ENCODE measurements around the gene NKD2. TPM values are rescaled to one million over a fixed set of nuclear protein-coding genes. Genes with fewer than 3 reads are reported as not detected.

The NKD2 gene
- total RNA-seq, 3 donors from 2014 or later (not counting 1 experiment from before 2014, with no cell fraction given): not detected

DNA sequence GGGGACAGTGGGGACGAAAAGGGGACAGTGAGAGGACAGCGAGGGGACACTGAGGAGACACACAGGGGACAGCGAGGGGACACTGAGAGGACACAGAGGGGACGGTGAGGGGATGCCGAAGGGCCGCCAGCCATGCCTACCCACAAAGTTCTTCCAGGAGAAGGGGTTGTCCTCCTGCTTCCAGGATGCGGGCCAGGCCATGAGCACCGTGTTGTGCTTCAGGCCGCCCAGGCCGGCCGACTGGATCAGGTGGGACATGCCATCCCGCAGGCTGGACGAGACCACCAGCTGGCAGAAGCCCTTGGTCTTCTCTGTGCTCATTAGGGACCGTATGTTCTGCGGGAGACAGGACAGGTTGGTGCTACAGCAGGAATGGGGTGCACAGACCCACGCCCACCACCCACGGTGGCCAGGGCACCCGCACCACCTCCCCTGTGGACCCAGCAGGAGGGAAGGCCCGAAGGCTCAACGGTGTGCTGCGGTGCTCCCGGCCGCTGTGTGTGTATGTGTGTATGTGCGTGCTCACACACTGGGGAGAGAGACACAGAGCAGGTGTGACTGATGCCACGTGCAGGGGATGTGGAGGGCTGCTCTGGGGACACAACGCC is 56.6 kb downstream of the NKD2 start:
- no peak overlapping the region for H3K4me3 Mint-ChIP-seq
- H3K27ac Mint-ChIP-seq: no peak overlapping the region
- Histone ChIP-seq H3K27me3 (ENCODE audit: control insufficient read depth, insufficient read depth, low read length) (no peaks in the 10 kb centered on the region), H3K27ac (ENCODE audit: low read length) (no peak overlapping the region), H3K36me3 (ENCODE audit: control insufficient read depth, insufficient read depth, low read length) (no peaks in the 10 kb centered on the region), H3K4me1 (ENCODE audit: control insufficient read depth, insufficient read depth, low read length) (no peaks in the 10 kb centered on the region), H3K9me3 (ENCODE audit: control insufficient read depth, insufficient read depth, low read length) (no peaks in the 10 kb centered on the region), H3K4me3 (ENCODE audit: low read length) (no peak overlapping the region)
- WGBS (ENCODE audit: insufficient coverage): 94% methylated on average over 26 of the region's 26 CpGs
- ATAC-seq: no peak
- no peaks in the 10 kb centered on the region for H3K9me3 Mint-ChIP-seq
- no peak for DNase-seq
- H3K36me3 Mint-ChIP-seq: no peaks in the 10 kb centered on the region
- no peaks in the 10 kb centered on the region for H3K4me1 Mint-ChIP-seq
- H3K27me3 Mint-ChIP-seq (ENCODE audit: low read depth in 2 of 2): no peaks in the 10 kb centered on the region
- intact Hi-C loops (cut with micrococcal nuclease): no loop called here
- TF ChIP-seq, protein P1, sequence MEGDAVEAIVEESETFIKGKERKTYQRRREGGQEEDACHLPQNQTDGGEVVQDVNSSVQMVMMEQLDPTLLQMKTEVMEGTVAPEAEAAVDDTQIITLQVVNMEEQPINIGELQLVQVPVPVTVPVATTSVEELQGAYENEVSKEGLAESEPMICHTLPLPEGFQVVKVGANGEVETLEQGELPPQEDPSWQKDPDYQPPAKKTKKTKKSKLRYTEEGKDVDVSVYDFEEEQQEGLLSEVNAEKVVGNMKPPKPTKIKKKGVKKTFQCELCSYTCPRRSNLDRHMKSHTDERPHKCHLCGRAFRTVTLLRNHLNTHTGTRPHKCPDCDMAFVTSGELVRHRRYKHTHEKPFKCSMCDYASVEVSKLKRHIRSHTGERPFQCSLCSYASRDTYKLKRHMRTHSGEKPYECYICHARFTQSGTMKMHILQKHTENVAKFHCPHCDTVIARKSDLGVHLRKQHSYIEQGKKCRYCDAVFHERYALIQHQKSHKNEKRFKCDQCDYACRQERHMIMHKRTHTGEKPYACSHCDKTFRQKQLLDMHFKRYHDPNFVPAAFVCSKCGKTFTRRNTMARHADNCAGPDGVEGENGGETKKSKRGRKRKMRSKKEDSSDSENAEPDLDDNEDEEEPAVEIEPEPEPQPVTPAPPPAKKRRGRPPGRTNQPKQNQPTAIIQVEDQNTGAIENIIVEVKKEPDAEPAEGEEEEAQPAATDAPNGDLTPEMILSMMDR (IDR thresholded peaks at IDR 0.05): no peak

DNA sequence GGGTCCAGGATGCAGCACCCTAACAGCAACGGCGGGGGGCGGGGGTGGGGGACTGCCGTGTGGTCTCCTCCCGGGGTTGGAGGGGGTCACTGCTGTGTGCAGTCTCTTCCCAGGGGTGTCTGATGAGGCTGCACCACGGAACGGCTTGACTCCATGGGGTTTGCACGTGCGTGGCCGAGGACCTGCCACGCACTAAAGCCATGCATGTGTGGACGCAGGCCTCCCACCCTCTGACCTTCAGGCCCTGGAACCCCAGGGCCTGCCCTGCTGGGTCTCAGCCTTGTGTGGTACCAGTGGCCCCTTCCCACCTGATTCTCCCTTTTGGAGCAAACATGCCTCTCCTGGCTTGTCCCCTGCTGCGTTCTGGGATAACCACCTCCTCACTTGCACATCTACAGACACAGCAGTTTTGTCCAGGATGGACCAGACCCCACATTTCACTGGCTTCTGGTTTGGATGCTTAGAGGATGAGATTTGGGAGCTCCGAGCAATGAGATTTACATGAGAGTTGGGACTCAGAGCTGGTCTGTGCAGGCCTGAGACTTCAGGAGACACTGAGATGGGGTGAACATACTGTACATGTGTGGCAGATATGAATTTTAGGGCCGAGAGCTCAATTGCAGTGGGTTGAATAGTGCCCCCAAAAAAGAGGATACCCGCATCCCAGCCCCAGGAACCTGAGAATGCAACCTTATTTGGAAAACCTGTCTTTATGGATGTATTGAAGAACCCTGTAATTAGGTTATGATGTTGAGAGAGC is 57.5 kb downstream of the NKD2 start:
- DNase-seq: no peak
- ATAC-seq: no peak
- Mint-ChIP-seq H3K9me3 (no peaks in the 10 kb centered on the region), H3K36me3 (no peaks in the 10 kb centered on the region), H3K4me1 (no peaks in the 10 kb centered on the region), H3K4me3 (no peak overlapping the region), H3K27me3 (ENCODE audit: low read depth in 2 of 2) (no peaks in the 10 kb centered on the region), H3K27ac (peak overlapping the region in 1 of 2 donors; percentile 33)
- intact Hi-C loops (cut with micrococcal nuclease): no loop called here
- 96% methylated on average over 16 of the region's 16 CpGs for WGBS (ENCODE audit: insufficient coverage)
- TF ChIP-seq, protein P1 (IDR thresholded peaks at IDR 0.05): no peak
- Histone ChIP-seq H3K27me3 (ENCODE audit: control insufficient read depth, insufficient read depth, low read length) (no peaks in the 10 kb centered on the region), H3K9me3 (ENCODE audit: control insufficient read depth, insufficient read depth, low read length) (no peaks in the 10 kb centered on the region), H3K4me3 (ENCODE audit: low read length) (no peak overlapping the region), H3K36me3 (ENCODE audit: control insufficient read depth, insufficient read depth, low read length) (no peaks in the 10 kb centered on the region), H3K4me1 (ENCODE audit: control insufficient read depth, insufficient read depth, low read length) (no peaks in the 10 kb centered on the region), H3K27ac (ENCODE audit: low read length) (no peak overlapping the region)

DNA sequence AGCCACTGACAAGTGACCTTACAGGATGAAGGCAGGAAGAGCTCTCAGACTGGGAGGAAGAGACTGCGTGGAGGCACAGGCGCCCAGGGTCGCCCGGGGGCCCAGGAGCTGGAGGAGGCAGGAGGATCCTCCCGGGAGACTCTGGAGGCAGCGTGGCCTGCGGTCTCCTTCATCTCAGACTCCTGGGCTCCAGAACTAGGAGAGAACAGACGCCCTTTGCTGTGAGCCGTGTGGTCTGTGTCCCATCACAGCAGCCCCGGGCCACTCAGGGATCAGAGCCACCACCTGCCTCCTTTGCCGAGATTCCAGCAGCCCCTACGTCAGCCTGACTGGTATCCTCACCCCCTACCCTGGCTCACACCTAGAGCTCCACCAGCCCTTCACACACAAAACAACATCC is 58.1 kb downstream of the NKD2 start:
- no peak for ATAC-seq
- H3K36me3 ChIP-seq (ENCODE audit: control insufficient read depth, insufficient read depth, low read length): no peaks in the 10 kb centered on the region
- no peaks in the 10 kb centered on the region for H3K27me3 Mint-ChIP-seq (ENCODE audit: low read depth in 2 of 2)

More for the DNA sequence above, 58.1 kb downstream of the NKD2 start:
- DNase-seq: no peak
- Mint-ChIP-seq H3K4me1 (no peaks in the 10 kb centered on the region), H3K9me3 (no peaks in the 10 kb centered on the region), H3K4me3 (no peak overlapping the region), H3K27ac (peak overlapping the region in 1 of 2 donors; percentile 33), H3K36me3 (no peaks in the 10 kb centered on the region)
- TF ChIP-seq, protein P1 (IDR thresholded peaks at IDR 0.05): no peak
- 96% methylated on average over 12 of the region's 12 CpGs for WGBS (ENCODE audit: insufficient coverage)
- Histone ChIP-seq H3K27ac (ENCODE audit: low read length) (no peak overlapping the region), H3K4me3 (ENCODE audit: low read length) (no peak overlapping the region), H3K9me3 (ENCODE audit: control insufficient read depth, insufficient read depth, low read length) (no peaks in the 10 kb centered on the region), H3K4me1 (ENCODE audit: control insufficient read depth, insufficient read depth, low read length) (no peaks in the 10 kb centered on the region), H3K27me3 (ENCODE audit: control insufficient read depth, insufficient read depth, low read length) (no peaks in the 10 kb centered on the region)
- intact Hi-C loops (cut with micrococcal nuclease): no loop called here
